HepG2 (cell line): Measurements from ENCODE around the gene DDX24. TPM values are rescaled to one million over a fixed set of nuclear protein-coding genes. Genes with fewer than 3 reads are reported as not detected.

Source experiments
- ATAC-seq: fragments of 200-7000 bp; cut with Tn5 transposase; 3 replicates; pipeline ENCODE4 v1.9.1; 2020; ENCODE audit warnings: mild to moderate bottlenecking, moderate library complexity
- BruUV-seq: library from RNA; stranded (reverse); fragments of 400-500 nt; replicated peaks from 2 replicates; lab custom pipeline; 2021; lab: Mats Ljungman, UMichigan
- CTCF ChIA-PET: fragments of 300-600 bp; formaldehyde crosslinking; extraction: SDS; loops from one replicate; lab custom pipeline; 2021; ENCODE audit warnings: low total read pairs, inconsistent platforms, low intra/inter-chr PET ratio; lab: Yijun Ruan, JAX
- POLR2A ChIA-PET: fragments of 350-600 bp; sonication (Branson Sonifier 250); formaldehyde crosslinking; loops from one replicate; lab custom pipeline; 2020; ENCODE audit warnings: antibody characterized with exemption, inconsistent platforms; lab: Yijun Ruan, JAX
- DNase-seq: peaks from one replicate; pipeline ENCODE4 v3.0.0-alpha.2; 2015; ENCODE audit warnings: low spot score
- FAIRE-seq: peaks from 3 replicates; lab custom pipeline; 2011; peaks lifted over from hg19 to GRCh38; lab: Jason Lieb, UNC
- H2AFZ ChIP-seq: one replicate; pipeline ENCODE4 v1.6.1; 2011; ENCODE audit warnings: low read length, inconsistent platforms
- H3K27ac ChIP-seq: fragments of 300-600 bp; 3 replicates; pipeline ENCODE4 v1.8.0; 2011; ENCODE audit warnings: mixed run types, mild to moderate bottlenecking, mixed read lengths, low read length, inconsistent platforms; ENCODE audit not compliant: insufficient read depth; ENCODE audit errors: extremely low read length
- H3K27me3 ChIP-seq, 2 experiments: fragments of 200-600 bp in 1 of 2; 2 replicates in 1 of 2; 3 replicates in 1 of 2; pipeline versions ENCODE4 v1.6.0 to v1.8.0; 2011; ENCODE audit warnings: low read length in 2 of 2, mild to moderate bottlenecking in 2 of 2, moderate library complexity in 2 of 2, inconsistent platforms in 1 of 2; ENCODE audit not compliant: insufficient read depth in 2 of 2, control insufficient read depth in 1 of 2
- H3K36me3 ChIP-seq, 2 experiments: fragments of 200-600 bp in 1 of 2; replicated peaks in 1 of 2; 2 replicates in 1 of 2; 3 replicates in 1 of 2; pipeline versions ENCODE4 v1.5.1 to v1.8.0; 2011; ENCODE audit warnings: low read length in 2 of 2, inconsistent platforms in 1 of 2; ENCODE audit not compliant: insufficient read depth in 2 of 2, control insufficient read depth in 1 of 2
- H3K4me1 ChIP-seq: 2 replicates; pipeline ENCODE4 v1.5.1; 2012; ENCODE audit warnings: low read length, inconsistent platforms; ENCODE audit not compliant: insufficient read depth
- H3K4me2 ChIP-seq: 2 replicates; pipeline ENCODE4 v1.6.0; 2011; ENCODE audit warnings: low read depth, low read length, inconsistent platforms
- H3K4me3 ChIP-seq, 3 experiments: fragments of 200-600 bp in 1 of 3; sonication (generic), shearing (Covaris generic) in 1 of 3; replicated peaks in 1 of 3; 2 replicates each; pipeline ENCODE4 v1.5.1; 2011 to 2016; ENCODE audit warnings: low read length in 3 of 3, inconsistent platforms in 2 of 3, low read depth in 2 of 3, mild to moderate bottlenecking in 2 of 3, control low read depth in 1 of 3, mixed read lengths in 1 of 3; ENCODE audit not compliant: insufficient read depth in 1 of 3
- H3K79me2 ChIP-seq: one replicate; pipeline ENCODE4 v1.6.1; 2011; ENCODE audit warnings: low read length, inconsistent platforms; ENCODE audit not compliant: insufficient read depth
- H3K9ac ChIP-seq: 2 replicates; pipeline ENCODE4 v1.6.0; 2011; ENCODE audit warnings: mild to moderate bottlenecking, low read depth, low read length, inconsistent platforms; ENCODE audit not compliant: insufficient read depth
- H3K9me3 ChIP-seq: 2 replicates; pipeline ENCODE4 v1.5.1; 2012; ENCODE audit warnings: mild to moderate bottlenecking, low read length
- H4K20me1 ChIP-seq: 2 replicates; pipeline ENCODE4 v1.6.0; 2011; ENCODE audit warnings: inconsistent platforms, mild to moderate bottlenecking, low read length, moderate library complexity; ENCODE audit not compliant: insufficient read depth
- SMAD3 ChIP-seq: sonication (generic); formaldehyde crosslinking; IDR thresholded peaks from 2 replicates; pipeline ENCODE4 v1.4.0; 2020; ENCODE audit warnings: missing genetic modification reagents
- TAF1 ChIP-seq: sonication (generic); formaldehyde crosslinking; IDR thresholded peaks from 2 replicates; pipeline ENCODE4 v1.4.0; 2020; ENCODE audit warnings: missing genetic modification reagents
- ZBTB38 ChIP-seq: sonication (generic); formaldehyde crosslinking; IDR thresholded peaks from 2 replicates; pipeline ENCODE4 v1.5.1; 2020; ENCODE audit warnings: mild to moderate bottlenecking, missing genetic modification reagents
- ZC3H4 ChIP-seq: sonication (generic); formaldehyde crosslinking; IDR thresholded peaks from 2 replicates; pipeline ENCODE4 v1.4.0; 2020; ENCODE audit warnings: missing genetic modification reagents, borderline replicate concordance
- ZFX ChIP-seq: sonication (generic); formaldehyde crosslinking; IDR thresholded peaks from 2 replicates; pipeline ENCODE4 v1.4.0; 2020; ENCODE audit warnings: mild to moderate bottlenecking, low read depth, missing genetic modification reagents, moderate library complexity
- ZNF75D ChIP-seq: sonication (generic); formaldehyde crosslinking; IDR thresholded peaks from 2 replicates; pipeline ENCODE4 v1.8.1; 2023; ENCODE audit warnings: missing genetic modification reagents, mild to moderate bottlenecking, borderline replicate concordance
- WGBS: methylation state at CpG from one replicate; pipeline ENCODE4 v1.1.6; 2017; ENCODE audit warnings: low lambda C conversion rate; 5-methylcytosine and 5-hydroxymethylcytosine counted together
- in situ Hi-C: cut with HindIII; loops from 2 replicates; pipeline ENCODE4 v1.10.0; 2017; ENCODE audit warnings: low pct_unique_long_range_greater_than_20kb; ENCODE audit not compliant: extremely low pct_ligation_motif_present
- intact Hi-C: fragments of 100-400 bp; cut with micrococcal nuclease; formaldehyde crosslinking; loops from one replicate; pipeline ENCODE4 v1.10.0; 2022; ENCODE audit not compliant: unreplicated experiment
- polyA plus RNA-seq, 8 experiments: library from polyadenylated mRNA; depleted of rRNA in 3 of 8; stranded (reverse) in 7 of 8; unstranded in 1 of 8; fragments of >200 nt; fragmentation: Illumina TruSeq in 4 of 8; extraction: Trizol in 4 of 8; gene quantifications; 2 replicates each; pipeline versions ENCODE4 v1.2.1 to v1.2.3, GENCODE V29; 2011 to 2016; ENCODE audit warnings: low read depth in 4 of 8, missing spikeins in 1 of 8, mixed read lengths in 1 of 8; ENCODE audit not compliant: insufficient read depth in 1 of 8
- total RNA-seq, 5 experiments: library from RNA; depleted of rRNA; stranded (reverse); fragments of >200 nt; fragmentation: Illumina TruSeq; extraction: Trizol; gene quantifications; 2 replicates each; pipeline ENCODE4 v1.2.3, GENCODE V29; 2016; ENCODE audit warnings: low read depth in 1 of 5
- TF ChIP-seq, protein P1 (sequence below): sonication (generic); formaldehyde crosslinking; IDR thresholded peaks from 2 replicates; pipeline ENCODE4 v1.4.0; 2020; ENCODE audit warnings: mild to moderate bottlenecking, missing genetic modification reagents
- TF ChIP-seq, protein P2 (sequence below): sonication (generic); formaldehyde crosslinking; IDR thresholded peaks from 2 replicates; pipeline ENCODE4 v1.5.0; 2020; ENCODE audit warnings: missing genetic modification reagents
- TF ChIP-seq, protein P3 (sequence below): sonication (generic); formaldehyde crosslinking; IDR thresholded peaks from 2 replicates; pipeline ENCODE4 v1.5.1; 2020; ENCODE audit warnings: mild to moderate bottlenecking, missing genetic modification reagents, moderate library complexity

Gene DDX24
- total and polyA plus RNA-seq, 2 of the 13 experiments (the other 11 are each of a cell fraction or from before 2014, with no cell fraction given): 67.3 to 149 TPM

DNA sequence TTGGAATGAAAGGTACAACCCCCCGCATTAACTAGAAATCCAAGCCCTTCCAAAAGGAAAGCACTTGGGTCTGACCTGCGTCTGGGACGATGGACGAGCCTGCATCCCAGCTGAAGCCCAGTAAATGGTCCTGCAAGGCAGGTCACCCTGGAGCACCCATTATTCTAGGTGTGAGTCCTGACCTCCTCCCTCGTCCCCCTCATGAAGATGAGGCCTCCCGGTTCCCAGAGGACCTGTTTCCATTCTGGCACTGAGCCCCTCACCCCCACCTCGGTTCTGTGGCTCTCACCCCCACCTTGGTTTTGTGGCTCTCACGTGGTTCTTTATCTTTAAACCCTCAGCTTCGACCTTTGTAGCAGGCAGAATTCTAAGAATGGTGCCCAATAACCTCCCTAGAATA is 36.9 kb upstream of the DDX24 start:
- no TSS peak for BruUV-seq
- FAIRE-seq (no peak), ATAC-seq (no peak), DNase-seq (no peak)
- ChIA-PET CTCF (no interaction called here), POLR2A (no interaction called here)
- Histone ChIP-seq H4K20me1 (no peaks in the 10 kb centered on the region), H2AFZ (no peak overlapping the region), H3K27ac (no peak overlapping the region), H3K36me3 (no peaks in the 10 kb centered on the region), H3K4me2 (no peak overlapping the region), H3K27me3 (peaks cover 2 to 32% of the 10 kb centered on the region in 2 experiments; a peak in 2 of 5 replicates), H3K4me1 (peaks cover 25% of the 10 kb centered on the region), H3K9ac (no peak overlapping the region), H3K79me2 (no peaks in the 10 kb centered on the region), H3K9me3 (no peaks in the 10 kb centered on the region), H3K4me3 (no peak overlapping the region)
- TF ChIP-seq ZNF75D (CRISPR knock-in tag) (no peak), ZBTB38 (CRISPR knock-in tag) (no peak), SMAD3 (no peak), TAF1 (CRISPR knock-in tag) (no peak), ZC3H4 (no peak)
- TF ChIP-seq, protein P1, sequence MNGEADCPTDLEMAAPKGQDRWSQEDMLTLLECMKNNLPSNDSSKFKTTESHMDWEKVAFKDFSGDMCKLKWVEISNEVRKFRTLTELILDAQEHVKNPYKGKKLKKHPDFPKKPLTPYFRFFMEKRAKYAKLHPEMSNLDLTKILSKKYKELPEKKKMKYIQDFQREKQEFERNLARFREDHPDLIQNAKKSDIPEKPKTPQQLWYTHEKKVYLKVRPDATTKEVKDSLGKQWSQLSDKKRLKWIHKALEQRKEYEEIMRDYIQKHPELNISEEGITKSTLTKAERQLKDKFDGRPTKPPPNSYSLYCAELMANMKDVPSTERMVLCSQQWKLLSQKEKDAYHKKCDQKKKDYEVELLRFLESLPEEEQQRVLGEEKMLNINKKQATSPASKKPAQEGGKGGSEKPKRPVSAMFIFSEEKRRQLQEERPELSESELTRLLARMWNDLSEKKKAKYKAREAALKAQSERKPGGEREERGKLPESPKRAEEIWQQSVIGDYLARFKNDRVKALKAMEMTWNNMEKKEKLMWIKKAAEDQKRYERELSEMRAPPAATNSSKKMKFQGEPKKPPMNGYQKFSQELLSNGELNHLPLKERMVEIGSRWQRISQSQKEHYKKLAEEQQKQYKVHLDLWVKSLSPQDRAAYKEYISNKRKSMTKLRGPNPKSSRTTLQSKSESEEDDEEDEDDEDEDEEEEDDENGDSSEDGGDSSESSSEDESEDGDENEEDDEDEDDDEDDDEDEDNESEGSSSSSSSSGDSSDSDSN (CRISPR knock-in tag): no peak
- 28% methylated on average over 9 of the region's 9 CpGs for WGBS
- in situ Hi-C loops (no loop called here), intact Hi-C loops (no loop called here)

GRCh38 chr14:94116701-94117100 is 35.7 kb upstream of the DDX24 start:
- BruUV-seq: no TSS peak
- FAIRE-seq: no peak
- DNase-seq: no peak
- peaks cover 36% of the 10 kb centered on the region for H3K4me1 ChIP-seq
- H3K4me3 ChIP-seq: no peak overlapping the region
- no peak for ATAC-seq
- no peaks in the 10 kb centered on the region for H3K79me2 ChIP-seq
- ChIA-PET CTCF (no interaction called here), POLR2A (no interaction called here)
- H3K36me3 ChIP-seq: no peaks in the 10 kb centered on the region
- in situ Hi-C loops (no loop called here), intact Hi-C loops (no loop called here)
- H2AFZ ChIP-seq: no peak overlapping the region
- no peaks in the 10 kb centered on the region for H3K9me3 ChIP-seq
- no peaks in the 10 kb centered on the region for H4K20me1 ChIP-seq
- no peak overlapping the region for H3K4me2 ChIP-seq
- peaks cover 2 to 34% of the 10 kb centered on the region in 2 experiments; a peak in 2 of 5 replicates for H3K27me3 ChIP-seq
- H3K27ac ChIP-seq: no peak overlapping the region
- no peak overlapping the region for H3K9ac ChIP-seq
- 77% methylated on average over 8 of the region's 10 CpGs for WGBS
- TF ChIP-seq, protein P2, sequence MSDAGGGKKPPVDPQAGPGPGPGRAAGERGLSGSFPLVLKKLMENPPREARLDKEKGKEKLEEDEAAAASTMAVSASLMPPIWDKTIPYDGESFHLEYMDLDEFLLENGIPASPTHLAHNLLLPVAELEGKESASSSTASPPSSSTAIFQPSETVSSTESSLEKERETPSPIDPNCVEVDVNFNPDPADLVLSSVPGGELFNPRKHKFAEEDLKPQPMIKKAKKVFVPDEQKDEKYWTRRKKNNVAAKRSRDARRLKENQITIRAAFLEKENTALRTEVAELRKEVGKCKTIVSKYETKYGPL (CRISPR knock-in tag): no peak
- TF ChIP-seq, protein P3, sequence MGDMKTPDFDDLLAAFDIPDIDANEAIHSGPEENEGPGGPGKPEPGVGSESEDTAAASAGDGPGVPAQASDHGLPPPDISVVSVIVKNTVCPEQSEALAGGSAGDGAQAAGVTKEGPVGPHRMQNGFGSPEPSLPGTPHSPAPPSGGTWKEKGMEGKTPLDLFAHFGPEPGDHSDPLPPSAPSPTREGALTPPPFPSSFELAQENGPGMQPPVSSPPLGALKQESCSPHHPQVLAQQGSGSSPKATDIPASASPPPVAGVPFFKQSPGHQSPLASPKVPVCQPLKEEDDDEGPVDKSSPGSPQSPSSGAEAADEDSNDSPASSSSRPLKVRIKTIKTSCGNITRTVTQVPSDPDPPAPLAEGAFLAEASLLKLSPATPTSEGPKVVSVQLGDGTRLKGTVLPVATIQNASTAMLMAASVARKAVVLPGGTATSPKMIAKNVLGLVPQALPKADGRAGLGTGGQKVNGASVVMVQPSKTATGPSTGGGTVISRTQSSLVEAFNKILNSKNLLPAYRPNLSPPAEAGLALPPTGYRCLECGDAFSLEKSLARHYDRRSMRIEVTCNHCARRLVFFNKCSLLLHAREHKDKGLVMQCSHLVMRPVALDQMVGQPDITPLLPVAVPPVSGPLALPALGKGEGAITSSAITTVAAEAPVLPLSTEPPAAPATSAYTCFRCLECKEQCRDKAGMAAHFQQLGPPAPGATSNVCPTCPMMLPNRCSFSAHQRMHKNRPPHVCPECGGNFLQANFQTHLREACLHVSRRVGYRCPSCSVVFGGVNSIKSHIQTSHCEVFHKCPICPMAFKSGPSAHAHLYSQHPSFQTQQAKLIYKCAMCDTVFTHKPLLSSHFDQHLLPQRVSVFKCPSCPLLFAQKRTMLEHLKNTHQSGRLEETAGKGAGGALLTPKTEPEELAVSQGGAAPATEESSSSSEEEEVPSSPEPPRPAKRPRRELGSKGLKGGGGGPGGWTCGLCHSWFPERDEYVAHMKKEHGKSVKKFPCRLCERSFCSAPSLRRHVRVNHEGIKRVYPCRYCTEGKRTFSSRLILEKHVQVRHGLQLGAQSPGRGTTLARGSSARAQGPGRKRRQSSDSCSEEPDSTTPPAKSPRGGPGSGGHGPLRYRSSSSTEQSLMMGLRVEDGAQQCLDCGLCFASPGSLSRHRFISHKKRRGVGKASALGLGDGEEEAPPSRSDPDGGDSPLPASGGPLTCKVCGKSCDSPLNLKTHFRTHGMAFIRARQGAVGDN (CRISPR knock-in tag): no peak
- no peak for TF ChIP-seq ZFX (CRISPR knock-in tag)
